ENCODE results near the gene PANK3.
"Not testable (repeated sequence)": the region's sequence is repeated elsewhere in the genome, so short reads cannot be mapped to it uniquely, and the experiment has no call there.

The PANK3 gene

DNA sequence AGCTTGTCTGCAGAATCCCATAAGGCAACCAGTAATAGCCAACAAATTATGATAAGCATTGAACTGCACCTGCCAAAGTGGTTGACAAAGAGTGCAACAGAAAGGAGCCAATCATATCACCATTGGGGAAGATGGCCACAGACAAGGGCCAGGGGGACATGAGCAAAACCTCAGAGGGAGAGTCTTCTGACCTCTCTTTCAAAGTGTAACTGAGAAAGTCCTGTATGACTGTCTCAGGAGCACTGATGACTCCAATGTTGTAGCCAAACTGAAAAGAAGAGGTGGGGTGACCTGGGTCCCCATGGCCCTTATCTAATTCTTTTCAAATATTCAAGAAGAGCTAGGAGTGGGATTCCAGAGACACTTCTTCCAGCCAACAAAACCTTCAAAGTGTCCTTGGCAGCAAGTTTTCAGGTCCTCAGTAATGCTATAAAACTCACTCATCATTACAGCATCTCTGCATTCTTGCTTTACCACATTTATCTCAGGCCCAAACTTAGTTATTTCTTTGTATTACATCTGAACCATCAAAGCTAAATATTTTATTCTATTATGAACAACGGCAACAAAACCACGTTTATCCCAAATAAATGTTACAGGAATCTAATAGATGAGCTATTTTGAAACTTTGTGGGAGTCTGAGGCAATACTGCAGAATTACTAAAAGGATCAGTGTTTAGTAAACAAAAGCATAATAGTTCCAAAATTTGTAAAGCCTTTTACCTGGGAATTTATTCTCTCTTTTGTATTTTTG is 25.6 kb downstream of the PANK3 start:
- in situ Hi-C loops (cut with MboI; ENCODE audit: low sequenced_read_pairs): no loop called here

DNA sequence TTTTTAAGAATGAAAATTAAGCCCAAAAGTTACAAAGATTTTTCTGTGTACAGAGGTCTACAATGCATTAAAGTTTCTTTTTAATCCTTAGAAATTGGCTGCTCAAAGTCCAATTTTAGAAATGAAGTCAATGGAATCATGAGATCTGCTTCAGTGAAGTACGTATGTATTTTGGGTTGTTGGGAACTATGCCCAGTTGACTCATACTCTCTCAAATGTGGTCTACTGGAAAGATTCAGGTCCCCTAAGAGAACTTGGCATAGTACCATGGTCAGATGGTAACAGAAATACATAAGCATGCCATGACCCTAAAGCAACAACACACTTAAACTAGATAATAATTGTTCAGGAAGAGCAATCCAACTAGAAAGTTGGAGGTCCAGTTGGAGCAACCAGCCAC is 27.0 kb downstream of the PANK3 start:
- in situ Hi-C loops (cut with MboI; ENCODE audit: low sequenced_read_pairs): no loop called here

DNA sequence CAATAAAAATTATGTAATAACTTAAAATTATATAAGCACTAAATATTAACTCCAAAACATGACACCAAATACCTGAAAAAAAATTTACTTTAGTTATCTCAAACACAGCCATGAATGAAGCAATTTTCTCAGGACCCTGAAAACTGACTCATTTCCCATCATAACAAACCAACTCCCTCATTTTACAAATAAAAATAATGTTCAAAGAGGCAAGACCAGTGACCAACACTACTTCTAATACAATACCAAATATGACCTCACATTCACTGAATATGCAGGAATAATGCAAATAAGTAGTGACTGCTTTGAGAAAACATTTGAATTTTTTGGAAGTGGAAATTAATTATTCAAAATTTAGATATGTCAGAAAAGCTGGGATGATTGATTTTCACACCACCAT is 28.5 kb downstream of the PANK3 start:
- in situ Hi-C loops (cut with MboI; ENCODE audit: low sequenced_read_pairs): no loop called here

- in situ Hi-C loops (cut with MboI; ENCODE audit: low sequenced_read_pairs): no loop called here
Measured at GRCh38 chr5:168549554-168549953, 29.6 kb downstream of the PANK3 start.

DNA sequence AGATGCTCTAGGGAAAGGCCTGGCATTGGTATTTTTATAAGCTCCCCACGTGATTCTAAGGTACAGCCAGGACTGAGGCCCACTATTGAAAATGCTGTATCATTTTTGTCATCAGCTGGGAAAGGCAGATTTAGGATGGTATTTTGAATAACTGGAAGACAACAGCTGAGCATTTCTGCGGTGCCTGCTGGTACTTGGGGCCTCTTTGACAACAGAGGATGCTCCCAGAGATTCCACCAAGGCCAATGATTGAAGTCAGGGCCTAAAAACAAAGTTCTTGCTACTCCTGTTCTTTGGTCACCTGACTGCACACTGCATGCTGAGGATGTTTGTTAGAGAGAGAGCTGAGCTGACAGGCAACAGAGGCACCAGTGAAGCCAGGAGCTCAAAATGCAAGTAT is 42.0 kb downstream of the PANK3 start:
- in situ Hi-C loops (cut with MboI; ENCODE audit: low sequenced_read_pairs): no loop called here

GRCh38 chr5:168534351-168534750 is 44.8 kb downstream of the PANK3 start:
- in situ Hi-C loops (cut with MboI; ENCODE audit: low sequenced_read_pairs): not testable (repeated sequence)

DNA sequence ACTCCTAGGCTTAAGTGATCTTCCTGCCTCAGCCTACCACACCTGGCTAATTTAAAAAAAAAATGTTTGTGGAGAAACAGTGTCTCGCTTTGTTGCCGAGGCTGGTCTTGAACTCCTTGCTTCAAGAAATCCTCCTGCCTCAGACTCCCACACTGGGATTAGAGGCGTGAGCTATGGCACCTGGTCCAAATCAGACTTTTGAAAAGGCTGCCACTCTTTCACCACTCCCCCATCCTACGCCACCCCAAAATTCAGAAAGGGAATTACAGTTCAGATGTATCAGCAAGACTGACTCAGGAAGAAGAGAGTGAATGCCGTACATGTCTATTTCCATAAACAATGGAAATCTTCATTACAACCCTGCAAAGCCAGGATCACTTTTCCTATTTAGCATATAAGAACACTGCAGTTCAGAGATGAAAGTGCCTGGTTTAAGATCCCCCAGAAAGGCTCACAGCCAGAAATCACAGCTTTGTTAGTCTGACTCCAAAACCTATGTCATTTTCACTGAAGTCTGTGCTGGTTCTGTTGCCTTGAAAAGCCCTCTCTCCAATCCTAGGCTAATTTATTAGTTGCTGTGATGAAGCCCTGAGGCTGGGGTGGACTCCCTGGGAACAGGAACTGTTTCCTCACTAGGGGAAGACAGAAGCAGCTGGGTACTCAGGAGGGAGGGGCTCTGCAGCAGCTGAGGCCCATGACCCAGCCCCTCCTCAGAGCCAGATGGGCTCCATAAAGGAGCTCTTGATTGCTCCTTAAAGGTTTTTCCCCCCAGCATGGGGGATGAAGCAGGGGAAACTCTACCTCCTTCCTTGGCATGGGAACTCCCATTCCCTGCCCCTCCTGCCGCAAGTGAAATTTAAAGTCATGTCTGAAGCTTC is 46.9 kb downstream of the PANK3 start:
- in situ Hi-C loops (cut with MboI; ENCODE audit: low sequenced_read_pairs): no loop called here

GRCh38 chr5:168531191-168531590 is 48.0 kb downstream of the PANK3 start:
- in situ Hi-C loops (cut with MboI; ENCODE audit: low sequenced_read_pairs): no loop called here

GRCh38 chr5:168530621-168531150 is 48.5 kb downstream of the PANK3 start:
- in situ Hi-C loops (cut with MboI; ENCODE audit: low sequenced_read_pairs): no loop called here

- in situ Hi-C loops (cut with MboI; ENCODE audit: low sequenced_read_pairs): no loop called here
Measured at GRCh38 chr5:168529374-168530234, 49.6 kb downstream of the PANK3 start.

GRCh38 chr5:168528521-168529373 is 50.4 kb downstream of the PANK3 start, which contains the start of gene FBLL1:
TSS of gene FBLL1 (plus strand) at chr5:168529305. CDS start at chr5:168529505, 200 bp downstream.
- in situ Hi-C loops (cut with MboI; ENCODE audit: low sequenced_read_pairs): no loop called here

GRCh38 chr5:168527756-168528295 is 51.3 kb downstream of the PANK3 start:
- in situ Hi-C loops (cut with MboI; ENCODE audit: low sequenced_read_pairs): no loop called here

GRCh38 chr5:168525856-168526255 is 53.3 kb downstream of the PANK3 start:
- in situ Hi-C loops (cut with MboI; ENCODE audit: low sequenced_read_pairs): no loop called here

- in situ Hi-C loops (cut with MboI; ENCODE audit: low sequenced_read_pairs): no loop called here
Measured at GRCh38 chr5:168513861-168514428, 65.2 kb downstream of the PANK3 start.

DNA sequence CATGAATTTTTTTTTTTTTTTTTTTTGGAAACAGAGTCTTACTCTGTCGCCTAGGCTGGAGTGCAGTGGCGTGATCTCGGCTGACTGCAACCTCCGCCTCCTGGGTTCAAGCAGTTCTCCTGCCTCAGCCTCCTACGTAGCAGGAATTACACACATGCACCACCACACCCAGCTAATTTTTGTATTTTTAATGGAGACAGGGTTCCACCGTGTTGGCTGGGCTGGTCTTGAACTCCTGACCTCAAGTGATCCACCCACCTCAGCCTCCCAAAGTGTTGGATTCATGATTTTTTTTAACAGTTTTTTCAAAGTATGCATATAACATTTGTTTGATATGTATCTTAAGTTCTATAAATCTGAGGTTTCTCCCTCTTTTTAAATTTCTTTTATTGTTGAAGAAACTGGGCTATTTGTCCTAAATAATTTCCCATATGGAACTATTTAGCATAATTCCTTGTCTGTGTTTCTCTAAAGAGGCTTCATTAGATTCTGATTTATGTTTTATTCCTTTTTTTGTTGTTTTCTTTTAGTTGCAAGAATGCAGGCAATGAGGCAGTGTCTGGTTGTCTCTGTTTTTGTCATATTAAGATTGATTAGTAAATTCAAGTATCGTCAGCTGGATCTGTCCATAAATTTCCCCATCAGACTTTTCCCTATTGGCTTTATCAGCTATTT is 76.5 kb downstream of the PANK3 start:
- in situ Hi-C loops (cut with MboI; ENCODE audit: low sequenced_read_pairs): no loop called here

Data from HL-60/S4 treated with phorbol 12-myristate 13-acetate at 8.2 ng/mL for 4 days and 3 days (cell line).